ENCODE results near the gene SRD5A1.

DNA sequence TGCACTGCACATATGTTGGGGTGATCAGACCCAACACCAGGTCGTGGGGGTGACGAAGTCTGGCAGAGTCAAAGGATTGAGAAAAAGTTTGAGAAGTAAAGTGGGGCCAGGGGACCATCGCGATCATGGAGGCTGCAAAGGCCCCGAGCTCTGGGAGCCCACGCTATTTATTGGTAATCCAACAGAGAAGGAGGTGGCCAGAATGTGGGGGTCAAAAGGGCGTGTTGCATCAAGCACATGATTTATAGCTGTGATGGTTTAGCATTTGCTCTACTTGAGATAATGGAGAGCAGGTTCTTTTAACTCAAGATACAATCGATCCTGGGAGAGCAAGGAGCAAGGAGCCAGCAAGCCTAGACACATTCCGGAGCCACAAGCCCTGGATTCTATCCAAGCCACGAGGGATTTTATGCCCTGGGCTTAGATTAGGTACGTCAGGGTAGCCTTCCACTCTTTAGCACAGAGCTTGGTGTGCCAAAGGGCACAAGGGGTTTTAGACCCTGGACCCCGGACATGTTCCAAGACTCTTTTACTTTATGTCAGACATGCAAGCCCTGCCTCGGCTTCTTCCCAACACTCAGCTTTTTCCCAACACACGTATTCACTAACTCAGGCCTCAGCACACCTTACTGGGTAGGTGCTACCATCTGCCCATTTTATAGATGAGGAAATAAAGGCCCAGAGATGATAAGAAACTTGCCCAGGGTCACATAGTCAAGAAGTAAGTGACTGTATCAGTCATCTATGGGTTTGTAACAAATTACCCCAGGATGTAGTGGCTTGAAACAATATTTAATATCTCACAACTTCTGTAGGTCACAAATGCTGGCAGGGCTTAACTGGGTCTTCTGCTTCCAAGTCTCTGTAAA is 39.9 kb upstream of the SRD5A1 start:
- TF ChIP-seq HDAC6 (IDR thresholded peaks at IDR 0.05; ENCODE audit: low read depth, low read length) (no peak), EZH2 (IDR thresholded peaks at IDR 0.05; ENCODE audit: low read depth, low read length, severe bottlenecking) (no peak), EGR1 (IDR thresholded peaks at IDR 0.05; ENCODE audit: borderline replicate concordance, low read depth, low read length) (no peak), ASH2L (IDR thresholded peaks at IDR 0.05; ENCODE audit: low read length) (no peak), CBX5 (IDR thresholded peaks at IDR 0.05; ENCODE audit: low read depth, low read length) (no peak), MAFK (IDR thresholded peaks at IDR 0.05; ENCODE audit: low read depth, low read length) (no peak)
- TF ChIP-seq, protein P1, sequence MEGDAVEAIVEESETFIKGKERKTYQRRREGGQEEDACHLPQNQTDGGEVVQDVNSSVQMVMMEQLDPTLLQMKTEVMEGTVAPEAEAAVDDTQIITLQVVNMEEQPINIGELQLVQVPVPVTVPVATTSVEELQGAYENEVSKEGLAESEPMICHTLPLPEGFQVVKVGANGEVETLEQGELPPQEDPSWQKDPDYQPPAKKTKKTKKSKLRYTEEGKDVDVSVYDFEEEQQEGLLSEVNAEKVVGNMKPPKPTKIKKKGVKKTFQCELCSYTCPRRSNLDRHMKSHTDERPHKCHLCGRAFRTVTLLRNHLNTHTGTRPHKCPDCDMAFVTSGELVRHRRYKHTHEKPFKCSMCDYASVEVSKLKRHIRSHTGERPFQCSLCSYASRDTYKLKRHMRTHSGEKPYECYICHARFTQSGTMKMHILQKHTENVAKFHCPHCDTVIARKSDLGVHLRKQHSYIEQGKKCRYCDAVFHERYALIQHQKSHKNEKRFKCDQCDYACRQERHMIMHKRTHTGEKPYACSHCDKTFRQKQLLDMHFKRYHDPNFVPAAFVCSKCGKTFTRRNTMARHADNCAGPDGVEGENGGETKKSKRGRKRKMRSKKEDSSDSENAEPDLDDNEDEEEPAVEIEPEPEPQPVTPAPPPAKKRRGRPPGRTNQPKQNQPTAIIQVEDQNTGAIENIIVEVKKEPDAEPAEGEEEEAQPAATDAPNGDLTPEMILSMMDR (IDR thresholded peaks at IDR 0.05; ENCODE audit: control extremely low read depth in 1 of 3, insufficient read depth in 1 of 3, low read depth in 1 of 3, low read length in 3 of 3) = no peak

Data from H1 (cell line).